GM08714 (cell line): Measurements from ENCODE around the gene VAV2.

Source experiments
- H3K4me3 ChIP-seq: fragments of 200-500 bp; sonication (Bioruptor generic); 2 replicates; pipeline ENCODE4 v1.5.1; 2014; ENCODE audit warnings: mild to moderate bottlenecking, low read length, inconsistent platforms
- ZNF274 ChIP-seq: IDR thresholded peaks from 2 replicates; pipeline ENCODE4 v1.6.1; 2012; ENCODE audit warnings: mild to moderate bottlenecking, low read depth, low read length

The VAV2 gene

GRCh38 chr9:133953976-133954709 lies 38.0 kb downstream of the VAV2 start:
- H3K4me3 ChIP-seq: no peak overlapping the region; the same call in 1 of the 2 replicates
- TF ChIP-seq ZNF274: no peak

GRCh38 chr9:133953621-133953975 lies 38.5 kb downstream of the VAV2 start:
- H3K4me3 ChIP-seq: no peak overlapping the region
- no peak for TF ChIP-seq ZNF274

GRCh38 chr9:133952598-133953550 lies 39.2 kb downstream of the VAV2 start:
- no peak overlapping the region for H3K4me3 ChIP-seq
- no peak for TF ChIP-seq ZNF274

- no peak for TF ChIP-seq ZNF274
- no peak overlapping the region for H3K4me3 ChIP-seq
Observed at GRCh38 chr9:133951265-133951664, 40.9 kb downstream of the VAV2 start.

GRCh38 chr9:133950629-133951111 lies 41.5 kb downstream of the VAV2 start:
- no peak for TF ChIP-seq ZNF274
- H3K4me3 ChIP-seq: no peak overlapping the region

GRCh38 chr9:133950192-133950591 lies 41.9 kb downstream of the VAV2 start:
- H3K4me3 ChIP-seq: no peak overlapping the region

GRCh38 chr9:133949486-133950061 lies 42.5 kb downstream of the VAV2 start:
- no peak for TF ChIP-seq ZNF274

More at GRCh38 chr9:133950192-133950591, 41.9 kb downstream of the VAV2 start:
- TF ChIP-seq ZNF274: no peak

GRCh38 chr9:133948561-133949485 lies 43.3 kb downstream of the VAV2 start:
- H3K4me3 ChIP-seq: no peak overlapping the region
- TF ChIP-seq ZNF274: no peak

More at GRCh38 chr9:133949486-133950061, 42.5 kb downstream of the VAV2 start:
- no peak overlapping the region for H3K4me3 ChIP-seq

GRCh38 chr9:133948131-133948530 lies 44.0 kb downstream of the VAV2 start:
- no peak for TF ChIP-seq ZNF274
- H3K4me3 ChIP-seq: no peak overlapping the region

GRCh38 chr9:133946840-133947486 lies 45.2 kb downstream of the VAV2 start:
- no peak overlapping the region for H3K4me3 ChIP-seq
- TF ChIP-seq ZNF274: no peak

- no peak overlapping the region for H3K4me3 ChIP-seq
- TF ChIP-seq ZNF274: no peak
Observed at GRCh38 chr9:133945977-133946753, 46.0 kb downstream of the VAV2 start.

- no peak for TF ChIP-seq ZNF274
- H3K4me3 ChIP-seq: no peak overlapping the region
Observed at GRCh38 chr9:133945314-133945975, 46.7 kb downstream of the VAV2 start.
